ENCODE results near the gene MESP2.
"Not testable (repeated sequence)": the region's sequence is repeated elsewhere in the genome, so short reads cannot be mapped to it uniquely, and the experiment has no call there.

Gene MESP2

GRCh38 chr15:89781891-89782618, 5.9 kb downstream of the MESP2 start:
- DNase-seq = no peak

GRCh38 chr15:89782619-89782950, 6.5 kb downstream of the MESP2 start:
- not testable (repeated sequence) for DNase-seq

DNA sequence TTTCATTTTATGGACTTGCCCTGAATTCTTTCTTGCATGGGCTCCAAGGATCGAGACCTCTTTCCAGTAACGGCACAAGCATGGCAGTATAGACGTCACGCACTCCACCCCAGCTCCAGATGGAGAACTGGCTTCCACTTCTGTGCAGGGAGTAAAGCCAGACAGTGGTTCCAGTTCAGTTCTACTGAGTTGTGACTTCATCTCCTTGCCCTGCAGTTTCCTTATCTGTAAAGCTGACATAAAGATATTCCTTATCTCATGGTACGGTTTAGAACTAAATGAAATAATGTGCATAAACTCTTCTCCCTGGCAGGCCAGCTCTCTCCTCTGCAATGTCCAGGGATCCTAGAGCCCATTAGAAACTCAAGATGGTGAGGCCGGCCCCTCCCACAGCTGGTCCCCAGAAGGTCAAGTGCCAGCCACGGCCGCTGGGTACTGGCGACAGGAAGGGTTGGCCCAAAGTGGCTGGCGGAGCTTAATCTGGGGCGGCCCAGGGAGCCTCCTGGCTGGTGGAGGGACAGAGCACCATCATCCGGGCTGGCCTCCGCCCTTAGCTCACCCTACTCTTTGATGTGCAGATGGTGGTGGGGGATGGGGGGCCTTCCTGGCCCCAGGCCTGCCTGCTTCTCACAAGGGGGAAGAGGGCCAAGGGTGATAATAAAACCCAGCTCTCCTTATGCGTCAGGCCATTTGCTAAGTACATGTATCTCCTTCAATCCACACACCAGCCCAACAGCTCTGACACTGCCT, 7.2 kb downstream of the MESP2 start:
- no peak for DNase-seq

- no peak for DNase-seq
Observed at GRCh38 chr15:89783861-89784685, 7.9 kb downstream of the MESP2 start.

GRCh38 chr15:89784686-89784960, 8.5 kb downstream of the MESP2 start:
- DNase-seq = no peak

DNA sequence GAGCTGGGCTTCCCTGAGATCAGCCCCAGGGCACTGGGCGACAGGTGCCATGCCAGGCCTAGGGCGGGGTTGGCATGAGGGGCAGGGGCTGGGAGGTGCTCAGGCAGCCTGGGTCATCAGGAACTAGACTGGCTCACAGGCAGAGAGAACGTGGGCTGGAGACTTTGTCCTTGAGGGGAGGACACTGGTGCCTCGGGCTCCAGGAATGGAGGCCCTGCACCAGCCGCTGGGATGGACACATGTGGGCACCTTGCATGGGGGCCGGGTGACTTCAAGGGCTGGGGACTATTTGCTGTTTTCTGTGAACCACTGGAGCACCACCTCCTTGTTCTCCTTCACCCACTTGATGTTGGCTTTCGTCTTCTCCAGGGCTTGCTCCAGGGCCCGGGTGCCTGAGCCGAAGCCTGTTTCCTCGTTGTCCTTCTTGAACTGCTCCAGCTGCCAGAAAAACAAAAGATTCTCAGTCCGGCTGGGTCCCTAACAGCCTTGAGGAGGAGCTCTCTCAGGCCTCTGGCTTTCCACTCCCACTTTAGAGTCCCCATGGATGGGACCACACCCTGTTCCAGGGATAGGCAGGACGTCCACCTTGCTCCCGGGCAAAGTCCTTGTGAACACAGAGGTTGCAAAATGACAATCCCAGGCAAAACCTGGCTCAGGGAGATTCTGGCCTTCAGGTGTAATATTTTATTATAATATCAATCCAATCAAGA, 9.1 kb downstream of the MESP2 start:
- no peak for DNase-seq

DNA sequence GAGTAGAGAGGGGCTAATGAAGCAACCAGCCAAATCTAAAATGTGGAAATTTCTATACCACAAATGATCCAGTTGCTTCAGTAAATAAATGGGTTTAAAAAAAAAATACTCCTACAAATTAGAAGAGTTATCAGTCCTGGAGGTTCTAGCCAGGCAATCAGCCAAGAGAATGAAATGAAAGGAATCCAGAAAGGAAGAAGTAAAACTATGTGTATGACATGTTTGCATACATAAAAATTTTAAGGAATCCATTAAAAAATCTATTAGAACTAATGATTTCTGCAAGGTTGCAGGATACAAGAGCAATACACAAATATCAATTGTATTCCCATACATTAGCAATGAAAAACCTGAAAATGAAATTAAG, 9.6 kb downstream of the MESP2 start:
- no peak for DNase-seq

GRCh38 chr15:89787944-89788343, 11.8 kb downstream of the MESP2 start:
- DNase-seq = no peak

GRCh38 chr15:89788585-89788984, 12.5 kb downstream of the MESP2 start:
- DNase-seq = not testable (repeated sequence)

DNA sequence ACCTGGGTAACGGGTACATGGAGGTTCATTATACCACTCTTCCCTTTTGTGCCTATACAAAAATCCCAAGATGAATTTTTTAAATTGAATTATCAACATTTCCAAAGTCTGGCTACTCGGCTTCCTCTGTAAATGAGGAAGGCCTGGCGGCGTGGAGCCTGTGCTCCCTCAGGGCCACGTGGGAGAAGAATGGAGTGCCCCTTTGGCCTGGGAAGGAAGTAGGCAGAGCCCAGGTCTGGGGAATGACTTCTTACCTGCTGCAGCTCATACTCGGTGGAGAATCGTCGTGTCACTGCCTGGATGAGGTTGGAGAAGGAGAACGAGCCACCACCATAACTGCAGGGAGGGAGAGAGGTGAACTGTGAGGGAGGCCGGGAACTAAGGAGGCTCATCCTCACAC, 14.1 kb downstream of the MESP2 start:
- DNase-seq = no peak

GRCh38 chr15:89790661-89791060, 14.5 kb downstream of the MESP2 start:
- DNase-seq = no peak

DNA sequence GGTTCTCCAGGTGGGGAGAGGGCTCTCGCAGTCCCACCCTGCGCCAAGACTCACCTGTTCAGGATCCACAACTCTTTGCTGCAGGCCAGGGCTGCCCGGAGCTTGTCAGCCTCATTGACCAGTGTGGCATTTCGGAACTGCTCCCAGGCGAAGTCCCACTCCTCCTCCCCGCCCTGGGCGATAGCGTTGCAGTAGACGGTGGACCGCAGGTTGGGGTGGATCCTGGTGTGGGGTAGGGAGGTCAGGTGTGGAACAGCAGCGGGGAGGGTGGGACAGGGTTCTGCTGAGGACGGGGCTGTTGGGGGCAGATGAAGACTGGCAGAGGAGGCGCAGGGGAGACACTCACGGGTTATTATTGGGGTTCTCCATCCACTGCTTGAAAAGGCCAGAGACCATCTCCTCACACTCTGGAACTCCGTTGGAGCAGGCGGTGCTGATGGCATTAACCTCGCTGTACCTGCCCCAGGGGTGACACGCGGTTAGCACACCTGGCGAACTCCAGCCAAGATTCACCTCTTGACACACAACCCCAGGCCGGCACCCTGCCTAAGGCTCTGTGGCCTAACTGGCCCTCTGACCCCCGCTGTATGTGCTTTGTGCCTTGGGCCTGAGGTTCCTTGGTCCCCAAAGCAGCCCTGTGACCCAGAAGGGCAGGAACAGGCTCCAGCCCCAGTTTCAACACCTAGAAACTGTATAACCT, 16.1 kb downstream of the MESP2 start:
- DNase-seq = no peak

GRCh38 chr15:89794627-89795241, 18.6 kb downstream of the MESP2 start:
- DNase-seq = no peak

- DNase-seq = no peak
Observed at GRCh38 chr15:89795996-89796395, 19.9 kb downstream of the MESP2 start.

- no peak for DNase-seq
Observed at GRCh38 chr15:89797678-89798201, 21.6 kb downstream of the MESP2 start.

DNA sequence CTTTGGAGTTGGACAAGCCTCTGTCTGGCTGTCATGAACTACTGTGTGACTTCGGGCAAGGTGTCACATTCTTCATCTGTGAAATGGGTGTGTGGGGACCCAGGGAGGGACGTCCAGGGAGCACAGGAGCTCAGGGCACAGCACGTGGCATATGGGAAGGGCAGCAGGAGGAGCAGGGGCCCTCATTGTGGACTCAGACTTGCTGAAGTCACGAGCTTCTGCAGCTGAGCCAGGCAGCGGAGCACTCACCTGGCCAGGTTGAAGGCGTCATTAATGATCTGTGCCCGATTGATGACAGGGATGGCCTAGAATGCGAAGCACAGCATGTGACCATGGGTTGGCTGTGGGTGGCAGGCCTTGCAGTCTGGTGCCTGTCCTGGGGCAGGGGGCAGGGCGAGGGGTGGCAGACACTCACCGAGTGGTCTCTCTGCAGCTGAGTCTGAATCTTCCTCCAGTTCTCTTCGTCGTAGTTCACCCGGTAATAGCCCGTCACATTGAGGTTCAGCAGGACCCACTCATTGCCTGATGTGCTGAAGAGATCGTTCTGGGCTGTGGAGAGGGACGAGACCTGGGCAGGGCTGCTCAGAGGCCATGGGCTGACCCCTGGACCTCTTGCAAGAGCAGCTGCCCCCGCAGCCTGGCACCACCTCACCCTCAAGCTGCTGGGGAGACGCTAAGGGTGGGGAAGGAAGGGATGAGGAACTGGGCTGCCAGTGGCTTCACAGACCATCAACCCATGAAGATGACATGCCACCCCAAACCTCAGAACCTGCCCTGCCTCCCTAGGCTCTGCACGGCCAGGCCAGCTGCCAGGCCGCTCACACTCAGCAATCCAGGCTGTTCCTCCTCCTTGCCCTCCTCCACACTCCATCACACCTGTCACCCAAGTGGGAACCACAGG, 23.1 kb downstream of the MESP2 start:
- DNase-seq = no peak

DNA sequence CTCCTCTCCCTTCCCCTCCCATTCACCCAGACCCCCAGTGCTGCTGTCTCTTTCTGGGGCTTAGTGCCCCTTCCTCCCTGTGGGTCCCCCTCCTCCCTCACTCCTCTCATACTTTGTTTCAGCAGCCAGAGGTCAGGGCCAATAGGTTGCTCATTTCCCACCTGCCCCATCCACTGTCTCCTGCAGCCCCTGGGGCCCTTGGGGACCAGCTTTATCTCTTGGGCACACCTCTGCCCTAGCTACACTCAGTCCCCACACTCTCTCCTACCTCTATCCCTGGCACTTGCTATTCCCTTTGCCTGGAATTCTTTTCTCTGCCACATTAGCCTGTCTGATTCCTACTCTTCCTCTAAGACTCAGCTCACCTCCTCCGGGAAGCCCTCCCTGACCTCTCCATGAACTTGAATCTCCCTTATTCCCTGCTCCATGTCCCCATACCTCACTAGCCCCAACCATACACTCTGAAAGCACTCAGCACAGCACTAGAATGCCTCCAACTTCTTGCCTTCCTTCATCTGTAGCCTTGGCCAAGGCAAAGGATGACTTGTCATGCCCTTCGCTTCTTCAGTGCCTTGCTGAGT, 23.9 kb downstream of the MESP2 start:
- no peak for DNase-seq

- DNase-seq = no peak
Observed at GRCh38 chr15:89801471-89802195, 25.5 kb downstream of the MESP2 start.

GRCh38 chr15:89802231-89802928, 26.2 kb downstream of the MESP2 start:
- no peak for DNase-seq

Data from activated CD4-positive, alpha-beta T cell treated with anti-CD3 and anti-CD28 coated beads for 1 hour (primary cell).